Calu3 (cell line): ENCODE data around the gene SMC6. TPM values are rescaled to one million over a fixed set of nuclear protein-coding genes. Genes with fewer than 3 reads are reported as not detected.

Source experiments
- BruUV-seq: library from RNA; stranded (reverse); fragments of 400-500 nt; replicated peaks from 2 replicates; lab custom pipeline; 2021; lab: Mats Ljungman, UMichigan
- CTCF ChIA-PET: fragments of 300-600 bp; sonication (Branson Sonifier 250); formaldehyde crosslinking; loops from one replicate; lab custom pipeline; 2022; ENCODE audit warnings: antibody characterized with exemption; lab: Charles Lee
- DNase-seq: peaks from one replicate; pipeline ENCODE4 v3.0.0; 2022
- H3K27ac Mint-ChIP-seq: one replicate; pipeline ENCODE4 v1.8.0; 2022; ENCODE audit warnings: mixed read lengths; ENCODE audit not compliant: unreplicated experiment
- H3K27me3 Mint-ChIP-seq: one replicate; pipeline ENCODE4 v1.8.0; 2022; ENCODE audit warnings: mixed read lengths; ENCODE audit not compliant: unreplicated experiment
- H3K36me3 Mint-ChIP-seq: one replicate; pipeline ENCODE4 v1.8.0; 2022; ENCODE audit warnings: mild to moderate bottlenecking, moderate library complexity, mixed read lengths; ENCODE audit not compliant: insufficient read depth, unreplicated experiment
- H3K4me1 Mint-ChIP-seq: one replicate; pipeline ENCODE4 v1.8.0; 2022; ENCODE audit warnings: mild to moderate bottlenecking, low read depth, mixed read lengths; ENCODE audit not compliant: unreplicated experiment
- H3K4me3 Mint-ChIP-seq: one replicate; pipeline ENCODE4 v1.8.0; 2022; ENCODE audit warnings: mild to moderate bottlenecking, low read depth, moderate library complexity, mixed read lengths; ENCODE audit not compliant: unreplicated experiment
- H3K9me3 Mint-ChIP-seq: one replicate; pipeline ENCODE4 v1.8.0; 2022; ENCODE audit warnings: low read depth, mixed read lengths; ENCODE audit not compliant: unreplicated experiment
- intact Hi-C: fragments of 100-400 bp; cut with micrococcal nuclease; formaldehyde crosslinking; loops from one replicate; pipeline ENCODE4 v1.10.0; 2022; ENCODE audit not compliant: unreplicated experiment
- total RNA-seq: library from RNA; stranded (reverse); gene quantifications from 2 replicates; pipeline ENCODE4 v1.2.3, GENCODE V29; 2022
- TF ChIP-seq, protein P1 (sequence below): fragments of 200-600 bp; IDR thresholded peaks from one replicate; pipeline ENCODE4 v1.8.0; 2022; ENCODE audit warnings: antibody characterized with exemption; ENCODE audit not compliant: unreplicated experiment

SMC6 gene
- total RNA-seq, 1 experiment from 2014 or later = 31.6 TPM

DNA sequence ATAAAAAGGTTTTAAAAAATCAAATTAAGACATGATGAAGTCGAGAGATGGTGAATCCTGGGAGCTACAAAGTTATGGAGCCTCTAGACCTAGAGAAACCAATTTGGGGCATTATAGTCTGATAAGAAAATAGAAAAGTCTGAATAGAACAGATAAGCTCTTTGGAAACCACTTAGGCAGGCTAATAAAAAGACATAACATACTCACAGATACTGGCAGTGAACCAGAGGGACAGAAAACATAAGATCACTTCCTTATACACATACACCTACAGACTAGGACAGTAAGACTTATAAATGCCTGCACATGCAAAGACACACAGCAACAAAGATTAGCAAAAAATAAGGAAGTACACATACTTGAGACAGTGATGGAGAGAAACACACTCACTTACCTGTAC, 20.0 kb downstream of the SMC6 start:
- H3K27ac Mint-ChIP-seq = no peak overlapping the region
- intact Hi-C loops = no loop called here
- no peak overlapping the region for H3K4me3 Mint-ChIP-seq
- peaks cover 5% of the 10 kb centered on the region for H3K36me3 Mint-ChIP-seq
- H3K9me3 Mint-ChIP-seq = no peaks in the 10 kb centered on the region
- TF ChIP-seq, protein P1, sequence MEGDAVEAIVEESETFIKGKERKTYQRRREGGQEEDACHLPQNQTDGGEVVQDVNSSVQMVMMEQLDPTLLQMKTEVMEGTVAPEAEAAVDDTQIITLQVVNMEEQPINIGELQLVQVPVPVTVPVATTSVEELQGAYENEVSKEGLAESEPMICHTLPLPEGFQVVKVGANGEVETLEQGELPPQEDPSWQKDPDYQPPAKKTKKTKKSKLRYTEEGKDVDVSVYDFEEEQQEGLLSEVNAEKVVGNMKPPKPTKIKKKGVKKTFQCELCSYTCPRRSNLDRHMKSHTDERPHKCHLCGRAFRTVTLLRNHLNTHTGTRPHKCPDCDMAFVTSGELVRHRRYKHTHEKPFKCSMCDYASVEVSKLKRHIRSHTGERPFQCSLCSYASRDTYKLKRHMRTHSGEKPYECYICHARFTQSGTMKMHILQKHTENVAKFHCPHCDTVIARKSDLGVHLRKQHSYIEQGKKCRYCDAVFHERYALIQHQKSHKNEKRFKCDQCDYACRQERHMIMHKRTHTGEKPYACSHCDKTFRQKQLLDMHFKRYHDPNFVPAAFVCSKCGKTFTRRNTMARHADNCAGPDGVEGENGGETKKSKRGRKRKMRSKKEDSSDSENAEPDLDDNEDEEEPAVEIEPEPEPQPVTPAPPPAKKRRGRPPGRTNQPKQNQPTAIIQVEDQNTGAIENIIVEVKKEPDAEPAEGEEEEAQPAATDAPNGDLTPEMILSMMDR = no peak
- CTCF ChIA-PET = no interaction called here
- no peaks in the 10 kb centered on the region for H3K27me3 Mint-ChIP-seq
- BruUV-seq = no TSS peak
- no peak for DNase-seq
- H3K4me1 Mint-ChIP-seq = no peaks in the 10 kb centered on the region

DNA sequence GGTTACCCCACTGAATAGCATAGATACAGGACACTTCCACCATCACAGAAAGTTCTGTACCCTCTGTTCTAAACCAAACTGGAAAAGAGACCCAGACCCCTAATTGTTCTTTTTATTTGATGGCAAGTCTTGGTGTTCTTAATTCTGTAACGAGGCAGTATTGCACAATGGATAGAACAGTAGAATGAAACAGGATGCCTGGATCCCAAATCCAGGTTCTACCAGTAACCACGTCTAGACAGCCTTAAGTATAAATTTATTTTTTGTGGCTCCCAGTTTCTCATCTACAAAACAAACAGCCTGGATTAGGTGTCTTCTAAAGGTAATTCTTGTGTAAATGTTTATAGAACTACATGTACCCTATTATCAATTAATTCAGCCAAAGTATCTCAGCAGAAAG, 23.7 kb downstream of the SMC6 start:
- Mint-ChIP-seq H3K36me3 (no peaks in the 10 kb centered on the region), H3K4me3 (no peak overlapping the region), H3K27me3 (no peaks in the 10 kb centered on the region), H3K4me1 (no peaks in the 10 kb centered on the region), H3K27ac (no peak overlapping the region), H3K9me3 (no peaks in the 10 kb centered on the region)
- CTCF ChIA-PET = no interaction called here
- intact Hi-C loops = no loop called here
- TF ChIP-seq, protein P1 = no peak
- BruUV-seq = no TSS peak
- DNase-seq = no peak

DNA sequence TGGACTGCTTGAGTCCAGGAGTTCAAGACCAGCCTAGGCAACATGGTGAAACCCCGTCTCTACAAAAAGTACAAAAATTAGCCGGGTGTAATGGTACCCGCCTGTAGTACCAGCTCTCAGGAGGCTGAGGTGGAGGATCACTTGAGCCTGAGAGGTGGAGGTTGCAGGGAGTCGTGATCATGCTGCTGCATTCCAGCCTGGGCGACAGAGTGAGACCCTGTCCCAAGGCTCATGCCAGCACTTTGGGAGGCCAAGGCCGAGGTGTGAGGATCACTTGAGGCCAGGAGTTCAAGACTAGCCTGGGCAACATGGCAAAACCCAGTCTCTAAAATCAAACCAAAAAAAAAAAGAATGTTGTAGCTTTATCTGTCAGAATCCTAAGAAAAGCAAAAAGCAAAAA, 25.4 kb downstream of the SMC6 start:
- CTCF ChIA-PET = no interaction called here
- DNase-seq = no peak
- Mint-ChIP-seq H3K4me3 (no peak overlapping the region), H3K36me3 (no peaks in the 10 kb centered on the region), H3K4me1 (no peaks in the 10 kb centered on the region), H3K27me3 (no peaks in the 10 kb centered on the region), H3K9me3 (no peaks in the 10 kb centered on the region), H3K27ac (no peak overlapping the region)
- BruUV-seq = no TSS peak
- intact Hi-C loops = no loop called here
- TF ChIP-seq, protein P1 = no peak

DNA sequence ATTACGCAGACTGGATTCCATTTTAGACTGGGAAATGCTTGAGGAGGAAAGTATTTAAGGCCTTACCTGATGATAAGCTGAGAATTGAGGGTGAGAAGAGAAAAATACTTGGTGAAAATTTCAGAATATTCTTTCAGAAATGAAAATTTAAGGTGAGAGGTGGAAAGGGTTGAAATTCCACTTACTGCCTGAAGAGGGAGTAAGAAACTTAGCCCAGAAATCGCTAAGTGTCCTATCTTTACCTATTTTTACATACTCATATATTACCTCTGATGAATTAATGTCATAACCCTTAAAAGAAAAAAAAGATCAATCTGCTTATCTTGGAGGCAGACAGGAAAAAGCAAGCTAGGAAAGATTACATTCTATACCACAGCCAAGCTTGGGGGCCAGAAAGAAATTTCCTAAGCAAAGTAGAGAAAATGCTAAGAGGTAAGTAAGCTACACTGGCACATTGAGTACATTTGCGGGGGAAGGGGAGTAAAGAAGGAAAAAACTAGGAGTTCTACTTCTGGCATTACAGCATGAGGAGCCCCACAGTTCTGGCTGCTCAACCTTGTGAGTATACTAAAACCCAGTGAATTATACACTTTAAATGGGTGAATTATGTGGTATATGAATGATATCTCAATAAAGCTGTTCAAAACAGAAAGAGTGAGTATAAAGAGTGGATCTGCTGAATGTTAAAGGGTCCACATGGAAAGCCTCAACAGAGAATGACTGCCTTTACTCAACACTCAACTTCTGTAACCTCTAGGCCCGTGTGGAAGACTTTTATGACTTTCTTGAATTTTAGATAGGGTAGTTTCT, 33.8 kb downstream of the SMC6 start:
- intact Hi-C loops = loop anchor here (2.0 kb wide), 1 partner anchor 111 kb away; no protein-coding TSS in a partner anchor

More for the DNA sequence above, 33.8 kb downstream of the SMC6 start:
- H3K4me3 Mint-ChIP-seq = no peak overlapping the region
- H3K9me3 Mint-ChIP-seq = no peaks in the 10 kb centered on the region
- H3K27me3 Mint-ChIP-seq = no peaks in the 10 kb centered on the region
- no TSS peak for BruUV-seq
- TF ChIP-seq, protein P1 = peak; percentile 57
- H3K27ac Mint-ChIP-seq = no peak overlapping the region
- no peaks in the 10 kb centered on the region for H3K36me3 Mint-ChIP-seq
- CTCF ChIA-PET = no interaction called here
- no peaks in the 10 kb centered on the region for H3K4me1 Mint-ChIP-seq
- no peak for DNase-seq
